ENCODE measurements around the gene CLEC2A. TPM values are rescaled to one million over a fixed set of nuclear protein-coding genes. Genes with fewer than 3 reads are reported as not detected.
"Not testable (repeated sequence)": the region's sequence is repeated elsewhere in the genome, so short reads cannot be mapped to it uniquely, and the experiment has no call there.

Gene CLEC2A
- polyA plus RNA-seq, 2 of the 4 experiments (the other 2 are of a cell fraction), result not detected

- TF ChIP-seq REST (IDR thresholded peaks at IDR 0.05) (no peak), ZNF302 (CRISPR knock-in tag; IDR thresholded peaks at IDR 0.05) (no peak)
- TF ChIP-seq, protein P1, sequence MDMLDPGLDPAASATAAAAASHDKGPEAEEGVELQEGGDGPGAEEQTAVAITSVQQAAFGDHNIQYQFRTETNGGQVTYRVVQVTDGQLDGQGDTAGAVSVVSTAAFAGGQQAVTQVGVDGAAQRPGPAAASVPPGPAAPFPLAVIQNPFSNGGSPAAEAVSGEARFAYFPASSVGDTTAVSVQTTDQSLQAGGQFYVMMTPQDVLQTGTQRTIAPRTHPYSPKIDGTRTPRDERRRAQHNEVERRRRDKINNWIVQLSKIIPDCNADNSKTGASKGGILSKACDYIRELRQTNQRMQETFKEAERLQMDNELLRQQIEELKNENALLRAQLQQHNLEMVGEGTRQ (IDR thresholded peaks at IDR 0.05), result no peak
Measured at GRCh38 chr12:9957834-9958233, 25.7 kb upstream of the CLEC2A start (continued).

GRCh38 chr12:9952954-9953729, 21.0 kb upstream of the CLEC2A start:
- CTCF ChIA-PET; H3K4me2 ChIP-seq; H3K27ac ChIP-seq; ATAC-seq; FAIRE-seq; H3K4me3 ChIP-seq; H3K4me1 ChIP-seq; DNase-seq (ENCODE audit: low read depth in 1 of 2, low spot score in 1 of 2); POLR2A ChIA-PET; H3K9me3 ChIP-seq: not testable (repeated sequence)
- WGBS (ENCODE audit: missing lambda C conversion rate), result no CpG with 5 or more reads among the region's 55 CpGs

GRCh38 chr12:9951026-9951675, 19.0 kb upstream of the CLEC2A start:
- CTCF ChIA-PET, result no interaction called here
- WGBS (ENCODE audit: missing lambda C conversion rate), result 52% methylated on average over 5 of the region's 5 CpGs
- no peak for ATAC-seq
- no peak overlapping the region for H3K4me3 ChIP-seq
- H3K27ac ChIP-seq, result no peak overlapping the region
- no peak for DNase-seq (ENCODE audit: low read depth in 1 of 2, low spot score in 1 of 2)
- FAIRE-seq, result no peak
- no peaks in the 10 kb centered on the region for H3K9me3 ChIP-seq
- H3K4me1 ChIP-seq, result no peaks in the 10 kb centered on the region
- H3K4me2 ChIP-seq, result no peak overlapping the region
- POLR2A ChIA-PET, result no interaction called here
- no peak for TF ChIP-seq MAFK (IDR thresholded peaks at IDR 0.05; ENCODE audit: partially characterized antibody)
- no peak for TF ChIP-seq RCOR1 (IDR thresholded peaks at IDR 0.05; ENCODE audit: low read depth, low read length)
- TF ChIP-seq HOXB13 (CRISPR knock-in tag; IDR thresholded peaks at IDR 0.05; ENCODE audit: low read depth), result no peak
- TF ChIP-seq ZNF302 (CRISPR knock-in tag; IDR thresholded peaks at IDR 0.05), result no peak
- TF ChIP-seq ZFP36 (IDR thresholded peaks at IDR 0.05; ENCODE audit: borderline replicate concordance, partially characterized antibody), result no peak
- no peak for TF ChIP-seq CEBPB (IDR thresholded peaks at IDR 0.05)
- no peak for TF ChIP-seq JUN (IDR thresholded peaks at IDR 0.05)

DNA sequence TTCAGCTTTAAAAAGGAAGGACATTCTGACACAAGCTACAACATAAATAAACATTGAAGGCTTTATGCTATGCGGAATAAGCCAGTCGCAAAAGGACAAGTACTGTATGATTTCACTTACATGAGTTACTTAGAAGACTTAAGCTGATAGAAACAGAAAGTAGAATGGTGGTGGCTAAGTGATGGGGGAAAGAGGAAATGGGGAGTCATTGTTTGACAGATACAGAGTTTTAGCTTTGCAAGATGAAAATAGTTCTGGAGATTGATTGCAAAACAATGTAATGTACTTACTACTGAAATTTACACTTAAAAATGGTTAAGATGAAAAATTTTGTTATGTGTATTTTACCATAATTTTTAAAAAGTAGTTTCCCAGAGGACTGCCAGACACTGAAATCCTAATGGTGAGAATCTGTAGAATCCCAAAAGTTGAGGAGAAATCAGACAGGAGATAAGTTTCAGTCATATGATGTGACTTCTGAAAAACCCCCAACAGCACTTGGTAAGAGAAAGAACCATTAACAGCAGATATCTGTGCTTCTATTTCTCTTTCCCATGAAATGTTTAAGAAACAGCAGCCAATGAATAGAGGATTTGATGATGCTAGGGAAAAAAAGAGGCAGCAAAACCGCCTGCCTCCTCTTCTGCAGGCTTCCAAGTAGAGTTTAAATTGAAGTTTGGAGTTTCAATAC, 16.6 kb upstream of the CLEC2A start:
- POLR2A ChIA-PET, result no interaction called here
- ATAC-seq, result no peak
- no peak overlapping the region for H3K27ac ChIP-seq
- CTCF ChIA-PET, result no interaction called here
- H3K4me1 ChIP-seq, result no peaks in the 10 kb centered on the region
- H3K4me2 ChIP-seq, result no peak overlapping the region
- no peaks in the 10 kb centered on the region for H3K9me3 ChIP-seq
- no peak overlapping the region for H3K4me3 ChIP-seq
- TF ChIP-seq TFCP2L1 (CRISPR knock-in tag; IDR thresholded peaks at IDR 0.05) (no peak), ZFP36 (IDR thresholded peaks at IDR 0.05; ENCODE audit: borderline replicate concordance, partially characterized antibody) (no peak), JUN (IDR thresholded peaks at IDR 0.05) (no peak), NR3C1 (IDR thresholded peaks at IDR 0.05) (no peak)
- FAIRE-seq, result no peak
- DNase-seq (ENCODE audit: low read depth in 1 of 2, low spot score in 1 of 2), result no peak
- 54% methylated on average over 3 of the region's 3 CpGs for WGBS (ENCODE audit: missing lambda C conversion rate)
